Right lobe of liver (tissue), 4 donors: ENCODE measurements around the gene GIMAP4.
"Not testable (repeated sequence)": the region's sequence is repeated elsewhere in the genome, so short reads cannot be mapped to it uniquely, and the experiment has no call there.

ENCODE experiments used
- CTCF ChIP-seq, 4 donors: fragments of 200-600 bp in 3 of 4; fragments of 450-650 bp in 1 of 4; IDR thresholded peaks; one replicate each; pipeline versions ENCODE4 v1.5.1 to v1.8.0; 2016 to 2022; ENCODE audit warnings: antibody characterized with exemption in 4 of 4, mild to moderate bottlenecking in 2 of 4
- POLR2A ChIP-seq: fragments of 450-650 bp; IDR thresholded peaks from one replicate; pipeline ENCODE4 v1.6.1; 2017; ENCODE audit warnings: antibody characterized with exemption, mild to moderate bottlenecking
- donor health status: DM: no; HTN: no; CAD: no.
- donor health status: DM: no; HTN: no; CAD: no.
- donor health status: DM: no; HTN: yes; CAD: no.

- not testable (repeated sequence) for TF ChIP-seq CTCF (IDR thresholded peaks at IDR 0.05); POLR2A
Measured at GRCh38 chr7:150614426-150614825, 47.2 kb downstream of the GIMAP4 start.
